Sigmoid colon (tissue), 7 donors: ENCODE measurements around the gene ADAM8. TPM values are rescaled to one million over a fixed set of nuclear protein-coding genes. Genes with fewer than 3 reads are reported as not detected.
"Not testable (repeated sequence)": the region's sequence is repeated elsewhere in the genome, so short reads cannot be mapped to it uniquely, and the experiment has no call there.

ENCODE experiments used
- DNase-seq: peaks from one replicate; pipeline ENCODE4 v3.0.0-alpha.2; 2019
- H3K27ac ChIP-seq, 4 donors: fragments of 200-600 bp; sonication (generic); one replicate each; pipeline ENCODE4 v1.5.1; 2016 to 2019; ENCODE audit warnings: mild to moderate bottlenecking in 1 of 4
- H3K27me3 ChIP-seq, 3 donors: fragments of 200-600 bp; sonication (generic); one replicate each; pipeline ENCODE4 v1.5.1; 2019; ENCODE audit warnings: mild to moderate bottlenecking in 1 of 3
- H3K36me3 ChIP-seq, 4 donors: fragments of 200-600 bp; sonication (generic); one replicate each; pipeline ENCODE4 v1.5.1; 2016 to 2019
- H3K4me1 ChIP-seq, 4 donors: fragments of 200-600 bp; sonication (generic); one replicate each; pipeline ENCODE4 v1.5.1; 2017 to 2019
- H3K4me3 ChIP-seq, 4 donors: fragments of 200-600 bp; sonication (generic); one replicate each; pipeline ENCODE4 v1.5.1; 2017 to 2019; ENCODE audit warnings: mild to moderate bottlenecking in 2 of 4, moderate library complexity in 1 of 4
- H3K9me3 ChIP-seq, 4 donors: fragments of 200-600 bp in 3 of 4; sonication (generic) in 3 of 4; one replicate each; pipeline versions ENCODE4 v1.5.1 to v1.6.1; 2013 to 2019
- EP300 ChIP-seq, 4 donors: sonication (generic); formaldehyde crosslinking; IDR thresholded peaks; one replicate each; pipeline ENCODE4 v1.6.1; 2017; ENCODE audit warnings: antibody characterized with exemption in 4 of 4
- POLR2A ChIP-seq, 2 donors: fragments of 450-650 bp; IDR thresholded peaks; one replicate each; pipeline ENCODE4 v1.6.1; 2016; ENCODE audit warnings: antibody characterized with exemption in 2 of 2, mild to moderate bottlenecking in 2 of 2, moderate library complexity in 2 of 2
- POLR2AphosphoS5 ChIP-seq, 4 donors: sonication (generic); formaldehyde crosslinking; IDR thresholded peaks; one replicate each; pipeline ENCODE4 v1.6.1; 2017; ENCODE audit warnings: antibody characterized with exemption in 4 of 4
- WGBS, 2 donors: extraction: QIAGEN DNeasy Blood & Tissue Kit; methylation state at CpG; one replicate each; pipeline ENCODE4 v1.1.7; 2013; 5-methylcytosine and 5-hydroxymethylcytosine counted together
- intact Hi-C: fragments of 100-400 bp; cut with DNase I; formaldehyde crosslinking; loops from one replicate; pipeline ENCODE4 v1.15.1; 2023
- polyA plus RNA-seq, 3 donors: library from polyadenylated mRNA; stranded (reverse); fragments of 200-250 nt; gene quantifications; one replicate each; pipeline ENCODE4 v1.2.3, GENCODE V29; 2013
- total RNA-seq, 4 donors: library from RNA; depleted of rRNA; stranded (reverse); fragments of >200 nt; gene quantifications; one replicate each; pipeline ENCODE4 v1.1.0, GENCODE V29; 2016
- TF ChIP-seq, protein P1 (sequence below), 4 experiments: fragments of 450-650 bp in 3 of 4; fragments of 200-600 bp in 1 of 4; IDR thresholded peaks; one replicate each; pipeline ENCODE4 v1.5.1; 2016 to 2019; ENCODE audit warnings: antibody characterized with exemption in 4 of 4, mild to moderate bottlenecking in 3 of 4, moderate library complexity in 2 of 4
- donor health status: healthy with polysubstance abuse.
- donor health status: Bipolar disorder and iron deficiency.
- donor health status: healthy.

The ADAM8 gene
- total and polyA plus RNA-seq, 7 donors = 0.36 to 8.9 (median 1.2) TPM

GRCh38 chr10:133267293-133267692, 9.4 kb downstream of the ADAM8 start:
- no peaks in the 10 kb centered on the region for H3K9me3 ChIP-seq
- no peaks in the 10 kb centered on the region for H3K27me3 ChIP-seq
- intact Hi-C loops = no loop called here
- DNase-seq = no peak
- 74 to 87% methylated on average over 14 of the region's 14 CpGs for WGBS, 2 donors
- H3K4me3 ChIP-seq = no peak overlapping the region
- TF ChIP-seq, protein P1, sequence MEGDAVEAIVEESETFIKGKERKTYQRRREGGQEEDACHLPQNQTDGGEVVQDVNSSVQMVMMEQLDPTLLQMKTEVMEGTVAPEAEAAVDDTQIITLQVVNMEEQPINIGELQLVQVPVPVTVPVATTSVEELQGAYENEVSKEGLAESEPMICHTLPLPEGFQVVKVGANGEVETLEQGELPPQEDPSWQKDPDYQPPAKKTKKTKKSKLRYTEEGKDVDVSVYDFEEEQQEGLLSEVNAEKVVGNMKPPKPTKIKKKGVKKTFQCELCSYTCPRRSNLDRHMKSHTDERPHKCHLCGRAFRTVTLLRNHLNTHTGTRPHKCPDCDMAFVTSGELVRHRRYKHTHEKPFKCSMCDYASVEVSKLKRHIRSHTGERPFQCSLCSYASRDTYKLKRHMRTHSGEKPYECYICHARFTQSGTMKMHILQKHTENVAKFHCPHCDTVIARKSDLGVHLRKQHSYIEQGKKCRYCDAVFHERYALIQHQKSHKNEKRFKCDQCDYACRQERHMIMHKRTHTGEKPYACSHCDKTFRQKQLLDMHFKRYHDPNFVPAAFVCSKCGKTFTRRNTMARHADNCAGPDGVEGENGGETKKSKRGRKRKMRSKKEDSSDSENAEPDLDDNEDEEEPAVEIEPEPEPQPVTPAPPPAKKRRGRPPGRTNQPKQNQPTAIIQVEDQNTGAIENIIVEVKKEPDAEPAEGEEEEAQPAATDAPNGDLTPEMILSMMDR (IDR thresholded peaks at IDR 0.05) = no peak
- TF ChIP-seq POLR2AphosphoS5 (IDR thresholded peaks at IDR 0.05) = no peak
- no peak for TF ChIP-seq EP300 (IDR thresholded peaks at IDR 0.05)
- no peak for TF ChIP-seq POLR2A (IDR thresholded peaks at IDR 0.05)
- H3K36me3 ChIP-seq = no peaks in the 10 kb centered on the region
- no peak overlapping the region for H3K27ac ChIP-seq
- H3K4me1 ChIP-seq = peaks cover 0 to 7% (median 4%) of the 10 kb centered on the region in 4 donors

DNA sequence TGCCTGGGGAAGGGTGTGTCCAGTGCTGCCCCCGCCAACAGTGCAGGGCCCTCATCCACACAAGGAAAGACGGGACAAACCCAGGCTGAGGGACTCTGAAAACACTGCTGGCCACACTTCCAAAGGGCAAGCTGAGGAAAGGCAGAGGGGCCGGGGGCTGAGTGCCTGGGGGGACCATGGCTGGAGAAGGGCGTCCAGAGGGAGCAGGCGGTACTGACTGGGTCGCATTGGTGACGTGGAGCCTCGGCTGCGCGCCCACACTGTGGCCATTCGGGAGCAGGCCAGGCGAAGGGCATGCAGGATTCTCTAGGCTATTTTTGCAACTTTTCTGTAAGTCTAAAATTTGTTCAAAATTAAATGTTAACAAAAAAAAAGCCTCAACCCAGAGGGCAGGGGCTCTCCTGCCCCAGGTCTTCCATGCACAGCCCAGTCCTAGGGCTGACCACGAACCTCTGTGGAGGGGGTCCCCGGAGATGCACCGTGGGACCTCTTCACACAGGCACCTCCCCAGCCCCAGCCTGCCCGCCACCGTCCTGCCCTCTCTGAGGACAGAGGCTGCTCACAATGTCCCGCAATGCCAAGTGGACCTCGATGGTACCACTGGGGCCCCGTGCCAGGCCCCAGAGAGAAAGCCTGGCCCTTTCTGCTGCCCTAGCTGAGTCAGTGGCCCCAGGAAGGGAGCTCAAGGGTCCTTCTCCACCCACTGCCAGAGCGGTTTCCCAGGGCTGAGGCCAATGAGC, 10.4 kb downstream of the ADAM8 start:
- intact Hi-C loops = no loop called here
- H3K36me3 ChIP-seq = no peaks in the 10 kb centered on the region
- no peak overlapping the region for H3K27ac ChIP-seq
- no peaks in the 10 kb centered on the region for H3K27me3 ChIP-seq
- no peak for DNase-seq
- H3K4me1 ChIP-seq = peaks cover 0 to 11% (median 9%) of the 10 kb centered on the region in 4 donors
- TF ChIP-seq, protein P1 (IDR thresholded peaks at IDR 0.05) = no peak
- TF ChIP-seq EP300 (IDR thresholded peaks at IDR 0.05) = no peak
- no peak for TF ChIP-seq POLR2AphosphoS5 (IDR thresholded peaks at IDR 0.05)
- no peak for TF ChIP-seq POLR2A (IDR thresholded peaks at IDR 0.05)
- 92 to 94% methylated on average over 21 of the region's 21 CpGs for WGBS, 2 donors
- H3K4me3 ChIP-seq = no peak overlapping the region
- no peaks in the 10 kb centered on the region for H3K9me3 ChIP-seq

DNA sequence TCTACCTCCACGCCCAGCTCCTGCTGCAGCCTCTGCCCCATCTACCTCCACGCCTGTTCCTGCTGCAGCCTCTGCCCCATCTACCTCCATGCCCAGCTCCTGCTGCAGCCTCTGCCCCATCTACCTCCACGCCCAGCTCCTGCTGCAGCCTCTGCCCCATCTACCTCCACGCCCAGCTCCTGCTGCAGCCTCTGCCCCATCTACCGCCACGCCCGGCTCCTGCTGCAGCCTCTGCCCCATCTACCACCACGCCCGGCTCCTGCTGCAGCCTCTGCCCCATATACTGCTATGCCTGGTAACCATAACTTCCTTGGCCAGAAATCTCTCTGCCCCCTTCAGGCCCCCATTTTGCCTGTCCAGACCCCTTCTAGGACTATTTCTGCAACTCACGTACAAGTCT, 11.6 kb downstream of the ADAM8 start:
- H3K27ac ChIP-seq, H3K9me3 ChIP-seq, intact Hi-C loops, H3K27me3 ChIP-seq, H3K36me3 ChIP-seq, DNase-seq, H3K4me3 ChIP-seq: not testable (repeated sequence)
- peaks cover 0 to 21% (median 16%) of the 10 kb centered on the region in 4 donors for H3K4me1 ChIP-seq
- WGBS, 2 donors = 23 to 65% methylated on average over 10 of the region's 10 CpGs

DNA sequence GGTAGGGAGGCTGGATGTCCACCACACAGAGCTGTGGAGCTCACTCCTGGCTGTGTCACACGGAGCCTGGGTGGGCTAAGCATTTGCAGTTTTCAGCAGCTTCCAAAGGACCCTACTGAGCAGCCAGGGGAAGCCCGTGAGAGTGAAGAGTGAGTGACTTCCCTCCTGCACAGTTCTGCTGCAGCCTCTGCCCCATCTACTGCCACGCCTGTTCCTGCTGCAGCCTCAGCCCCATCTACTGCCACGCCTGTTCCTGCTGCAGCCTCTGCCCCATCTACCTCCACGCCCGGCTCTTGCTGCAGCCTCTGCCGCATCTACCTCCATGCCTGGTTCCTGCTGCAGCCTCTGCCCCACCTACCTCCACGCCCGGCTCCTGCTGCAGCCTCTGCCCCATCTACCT, 12.2 kb downstream of the ADAM8 start:
- intact Hi-C loops = loop anchor here (5.0 kb wide), 1 partner anchor 113 kb away; the partner anchor contains the start of gene PAOX
- no peak overlapping the region for H3K4me3 ChIP-seq
- WGBS, 2 donors = 8 to 39% methylated on average over 9 of the region's 9 CpGs
- no peaks in the 10 kb centered on the region for H3K27me3 ChIP-seq
- no peaks in the 10 kb centered on the region for H3K36me3 ChIP-seq
- TF ChIP-seq, protein P1 (IDR thresholded peaks at IDR 0.05) = no peak
- TF ChIP-seq EP300 (IDR thresholded peaks at IDR 0.05) = no peak
- no peak for TF ChIP-seq POLR2A (IDR thresholded peaks at IDR 0.05)
- TF ChIP-seq POLR2AphosphoS5 (IDR thresholded peaks at IDR 0.05) = no peak
- peaks cover 0 to 25% (median 16%) of the 10 kb centered on the region in 4 donors for H3K4me1 ChIP-seq
- DNase-seq = no peak
- H3K9me3 ChIP-seq = no peaks in the 10 kb centered on the region
- no peak overlapping the region for H3K27ac ChIP-seq

- WGBS, 2 donors = 78 to 88% methylated on average over 10 of the region's 10 CpGs
- H3K4me1 ChIP-seq = peaks cover 0 to 25% (median 16%) of the 10 kb centered on the region in 4 donors
- no peaks in the 10 kb centered on the region for H3K27me3 ChIP-seq
- no peak overlapping the region for H3K27ac ChIP-seq
- DNase-seq = no peak
- intact Hi-C loops = loop anchor here (5.0 kb wide), 1 partner anchor 114 kb away; the partner anchor contains the start of gene PAOX
- no peaks in the 10 kb centered on the region for H3K36me3 ChIP-seq
- no peak overlapping the region for H3K4me3 ChIP-seq
- TF ChIP-seq POLR2AphosphoS5 (IDR thresholded peaks at IDR 0.05) = no peak
- TF ChIP-seq, protein P1 (IDR thresholded peaks at IDR 0.05) = no peak
- no peaks in the 10 kb centered on the region for H3K9me3 ChIP-seq
Observed at GRCh38 chr10:133263674-133264073, 13.0 kb downstream of the ADAM8 start.
